Measurements from ENCODE around the gene DROSHA.

DROSHA gene

GRCh38 chr5:31415009-31415923 lies 116.6 kb downstream of the DROSHA start:
- H3K9me3 ChIP-seq (ENCODE audit: control insufficient read depth in 1 of 2, low read length in 2 of 2), result no peaks in the 10 kb centered on the region
- H3K27me3 ChIP-seq (ENCODE audit: low read depth, low read length), result no peaks in the 10 kb centered on the region
- H3K4me3 ChIP-seq (ENCODE audit: low read depth in 1 of 2, low read length in 2 of 2), result no peak overlapping the region
- H3K4me1 ChIP-seq (ENCODE audit: control insufficient read depth in 1 of 2, insufficient read depth in 2 of 2, low read length in 2 of 2), result no peaks in the 10 kb centered on the region
- peaks cover 37 to 52% of the 10 kb centered on the region in 2 donors for H3K36me3 ChIP-seq (ENCODE audit: control insufficient read depth in 1 of 2, insufficient read depth in 2 of 2, low read length in 2 of 2)
- no peak overlapping the region for H3K27ac ChIP-seq (ENCODE audit: low read length)

- Histone ChIP-seq H3K36me3 (ENCODE audit: control insufficient read depth in 1 of 2, insufficient read depth in 2 of 2, low read length in 2 of 2) (peaks cover 31 to 44% of the 10 kb centered on the region in 2 donors), H3K27ac (ENCODE audit: low read length) (no peak overlapping the region), H3K9me3 (ENCODE audit: control insufficient read depth in 1 of 2, low read length in 2 of 2) (no peaks in the 10 kb centered on the region)
These were observed 118.7 kb downstream of the DROSHA start for GRCh38 chr5:31413030-31413812.

GRCh38 chr5:31412324-31412723 lies 119.6 kb downstream of the DROSHA start:
- H3K27ac ChIP-seq (ENCODE audit: low read length), result no peak overlapping the region
- H3K9me3 ChIP-seq (ENCODE audit: control insufficient read depth in 1 of 2, low read length in 2 of 2), result no peaks in the 10 kb centered on the region
- no peaks in the 10 kb centered on the region for H3K4me1 ChIP-seq (ENCODE audit: control insufficient read depth in 1 of 2, insufficient read depth in 2 of 2, low read length in 2 of 2)
- peaks cover 24 to 41% of the 10 kb centered on the region in 2 donors for H3K36me3 ChIP-seq (ENCODE audit: control insufficient read depth in 1 of 2, insufficient read depth in 2 of 2, low read length in 2 of 2)
- no peak overlapping the region for H3K4me3 ChIP-seq (ENCODE audit: low read depth in 1 of 2, low read length in 2 of 2)
- H3K27me3 ChIP-seq (ENCODE audit: low read depth, low read length), result no peaks in the 10 kb centered on the region

More at GRCh38 chr5:31413030-31413812, 118.7 kb downstream of the DROSHA start:
- H3K4me3 ChIP-seq (ENCODE audit: low read depth in 1 of 2, low read length in 2 of 2), result no peak overlapping the region
- H3K4me1 ChIP-seq (ENCODE audit: control insufficient read depth in 1 of 2, insufficient read depth in 2 of 2, low read length in 2 of 2), result no peaks in the 10 kb centered on the region
- no peaks in the 10 kb centered on the region for H3K27me3 ChIP-seq (ENCODE audit: low read depth, low read length)

- peaks cover 14 to 37% of the 10 kb centered on the region in 2 donors for H3K36me3 ChIP-seq (ENCODE audit: control insufficient read depth in 1 of 2, insufficient read depth in 2 of 2, low read length in 2 of 2)
These were observed 121.8 kb downstream of the DROSHA start for GRCh38 chr5:31410089-31410488.

GRCh38 chr5:31408814-31409213 lies 123.1 kb downstream of the DROSHA start:
- H3K36me3 ChIP-seq (ENCODE audit: control insufficient read depth in 1 of 2, insufficient read depth in 2 of 2, low read length in 2 of 2), result peaks cover 14 to 48% of the 10 kb centered on the region in 2 donors
- H3K27ac ChIP-seq (ENCODE audit: low read length), result no peak overlapping the region
- no peaks in the 10 kb centered on the region for H3K9me3 ChIP-seq (ENCODE audit: control insufficient read depth in 1 of 2, low read length in 2 of 2)
- no peaks in the 10 kb centered on the region for H3K4me1 ChIP-seq (ENCODE audit: control insufficient read depth in 1 of 2, insufficient read depth in 2 of 2, low read length in 2 of 2)
- H3K27me3 ChIP-seq (ENCODE audit: low read depth, low read length), result no peaks in the 10 kb centered on the region
- no peak overlapping the region for H3K4me3 ChIP-seq (ENCODE audit: low read depth in 1 of 2, low read length in 2 of 2)

More at GRCh38 chr5:31410089-31410488, 121.8 kb downstream of the DROSHA start:
- Histone ChIP-seq H3K4me1 (ENCODE audit: control insufficient read depth in 1 of 2, insufficient read depth in 2 of 2, low read length in 2 of 2) (no peaks in the 10 kb centered on the region), H3K4me3 (ENCODE audit: low read depth in 1 of 2, low read length in 2 of 2) (no peak overlapping the region), H3K9me3 (ENCODE audit: control insufficient read depth in 1 of 2, low read length in 2 of 2) (no peaks in the 10 kb centered on the region), H3K27me3 (ENCODE audit: low read depth, low read length) (no peaks in the 10 kb centered on the region), H3K27ac (ENCODE audit: low read length) (no peak overlapping the region)

- no peaks in the 10 kb centered on the region for H3K27me3 ChIP-seq (ENCODE audit: low read depth, low read length)
- peaks cover 14 to 53% of the 10 kb centered on the region in 2 donors for H3K36me3 ChIP-seq (ENCODE audit: control insufficient read depth in 1 of 2, insufficient read depth in 2 of 2, low read length in 2 of 2)
- no peaks in the 10 kb centered on the region for H3K4me1 ChIP-seq (ENCODE audit: control insufficient read depth in 1 of 2, insufficient read depth in 2 of 2, low read length in 2 of 2)
- no peak overlapping the region for H3K4me3 ChIP-seq (ENCODE audit: low read depth in 1 of 2, low read length in 2 of 2)
- no peaks in the 10 kb centered on the region for H3K9me3 ChIP-seq (ENCODE audit: control insufficient read depth in 1 of 2, low read length in 2 of 2)
- no peak overlapping the region for H3K27ac ChIP-seq (ENCODE audit: low read length)
These were observed 123.8 kb downstream of the DROSHA start for GRCh38 chr5:31407921-31408693.

- Histone ChIP-seq H3K4me3 (ENCODE audit: low read depth in 1 of 2, low read length in 2 of 2) (no peak overlapping the region), H3K4me1 (ENCODE audit: control insufficient read depth in 1 of 2, insufficient read depth in 2 of 2, low read length in 2 of 2) (no peaks in the 10 kb centered on the region), H3K9me3 (ENCODE audit: control insufficient read depth in 1 of 2, low read length in 2 of 2) (no peaks in the 10 kb centered on the region), H3K27ac (ENCODE audit: low read length) (no peak overlapping the region), H3K36me3 (ENCODE audit: control insufficient read depth in 1 of 2, insufficient read depth in 2 of 2, low read length in 2 of 2) (peaks cover 14 to 48% of the 10 kb centered on the region in 2 donors), H3K27me3 (ENCODE audit: low read depth, low read length) (no peaks in the 10 kb centered on the region)
These were observed 127.6 kb downstream of the DROSHA start for GRCh38 chr5:31404325-31404724.

GRCh38 chr5:31401691-31402090 lies 130.2 kb downstream of the DROSHA start:
- no peak overlapping the region for H3K27ac ChIP-seq (ENCODE audit: low read length)
- H3K27me3 ChIP-seq (ENCODE audit: low read depth, low read length), result no peaks in the 10 kb centered on the region
- H3K4me3 ChIP-seq (ENCODE audit: low read depth in 1 of 2, low read length in 2 of 2), result no peak overlapping the region
- H3K4me1 ChIP-seq (ENCODE audit: control insufficient read depth in 1 of 2, insufficient read depth in 2 of 2, low read length in 2 of 2), result no peaks in the 10 kb centered on the region
- no peaks in the 10 kb centered on the region for H3K9me3 ChIP-seq (ENCODE audit: control insufficient read depth in 1 of 2, low read length in 2 of 2)
- H3K36me3 ChIP-seq (ENCODE audit: control insufficient read depth in 1 of 2, insufficient read depth in 2 of 2, low read length in 2 of 2), result peaks cover 12 to 39% of the 10 kb centered on the region in 2 donors

- Histone ChIP-seq H3K4me1 (ENCODE audit: control insufficient read depth in 1 of 2, insufficient read depth in 2 of 2, low read length in 2 of 2) (no peaks in the 10 kb centered on the region), H3K4me3 (ENCODE audit: low read depth in 1 of 2, low read length in 2 of 2) (no peak overlapping the region), H3K27ac (ENCODE audit: low read length) (no peak overlapping the region), H3K9me3 (ENCODE audit: control insufficient read depth in 1 of 2, low read length in 2 of 2) (no peaks in the 10 kb centered on the region), H3K27me3 (ENCODE audit: low read depth, low read length) (no peaks in the 10 kb centered on the region), H3K36me3 (ENCODE audit: control insufficient read depth in 1 of 2, insufficient read depth in 2 of 2, low read length in 2 of 2) (peaks cover 7 to 10% of the 10 kb centered on the region in 2 donors)
These were observed 133.9 kb downstream of the DROSHA start for GRCh38 chr5:31397926-31398557.

GRCh38 chr5:31396611-31397295 lies 135.1 kb downstream of the DROSHA start:
- Histone ChIP-seq H3K27me3 (ENCODE audit: low read depth, low read length) (no peaks in the 10 kb centered on the region), H3K9me3 (ENCODE audit: control insufficient read depth in 1 of 2, low read length in 2 of 2) (no peaks in the 10 kb centered on the region), H3K36me3 (ENCODE audit: control insufficient read depth in 1 of 2, insufficient read depth in 2 of 2, low read length in 2 of 2) (peaks cover 7 to 10% of the 10 kb centered on the region in 2 donors), H3K4me1 (ENCODE audit: control insufficient read depth in 1 of 2, insufficient read depth in 2 of 2, low read length in 2 of 2) (no peaks in the 10 kb centered on the region), H3K4me3 (ENCODE audit: low read depth in 1 of 2, low read length in 2 of 2) (no peak overlapping the region), H3K27ac (ENCODE audit: low read length) (no peak overlapping the region)
